ENCODE data around the gene COLEC12. TPM values are rescaled to one million over a fixed set of nuclear protein-coding genes. Genes with fewer than 3 reads are reported as not detected.

COLEC12 gene
- total and polyA plus RNA-seq, 10 of the 15 experiments (the other 5 are each of a cell fraction or from before 2014, with no cell fraction given) = 0.04 to 0.05 TPM; not detected in 8

GRCh38 chr18:435940-436339 lies 64.6 kb downstream of the COLEC12 start:
- in situ Hi-C loops (cut with MboI) = no loop called here
- no peak overlapping the region for H3K4me2 ChIP-seq (ENCODE audit: control insufficient read depth, insufficient read depth)
- FAIRE-seq (no peak), DNase-seq (ENCODE audit: low read depth, low spot score) (no peak), ATAC-seq (no peak)
- no peaks in the 10 kb centered on the region; a peak in 1 of 4 replicates for H3K27me3 ChIP-seq (replicated peaks in 1 of 2; ENCODE audit: control insufficient read depth in 2 of 2, insufficient read depth in 2 of 2, low read length in 1 of 2)
- TF ChIP-seq KDM1A (IDR thresholded peaks at IDR 0.05; ENCODE audit: borderline replicate concordance) (no peak), HCFC1 (IDR thresholded peaks at IDR 0.05; ENCODE audit: low read length) (no peak), ELK1 (IDR thresholded peaks at IDR 0.05; ENCODE audit: low read depth, low read length) (no peak), USF2 (IDR thresholded peaks at IDR 0.05; ENCODE audit: borderline replicate concordance, low read depth, low read length) (no peak), HDAC6 (IDR thresholded peaks at IDR 0.05; ENCODE audit: unreplicated experiment) (no peak), ZSCAN29 (IDR thresholded peaks at IDR 0.05) (no peak), SP1 (IDR thresholded peaks at IDR 0.05; ENCODE audit: low read depth, low read length) (no peak), HDAC2 (IDR thresholded peaks at IDR 0.05) (no peak), TCF7 (IDR thresholded peaks at IDR 0.05; ENCODE audit: borderline replicate concordance) (no peak), MTA2 (IDR thresholded peaks at IDR 0.05; ENCODE audit: low read depth) (no peak), JUNB (IDR thresholded peaks at IDR 0.05) (no peak), NFIC (IDR thresholded peaks at IDR 0.05; ENCODE audit: low read depth, low read length) (no peak), LARP7 (IDR thresholded peaks at IDR 0.05) (no peak), ZNF274 (IDR thresholded peaks at IDR 0.05; ENCODE audit: insufficient read depth, insufficient read length) (no peak), IKZF1 (conservative IDR thresholded peaks at IDR 0.05) (no peak), CEBPB (IDR thresholded peaks at IDR 0.05; ENCODE audit: borderline replicate concordance in 1 of 2, low read depth in 2 of 2, low read length in 2 of 2) (no peak), ESRRA (IDR thresholded peaks at IDR 0.05; ENCODE audit: low read length) (no peak)
- no peak overlapping the region for H3K4me3 ChIP-seq
- no peaks in the 10 kb centered on the region for H3K4me1 ChIP-seq (ENCODE audit: control insufficient read depth, insufficient read depth, low read length)
- H2AFZ ChIP-seq (ENCODE audit: control insufficient read depth, low read depth, low read length) = no peak overlapping the region
- CTCF ChIA-PET = no interaction called here
- no peaks in the 10 kb centered on the region for H4K20me1 ChIP-seq (ENCODE audit: control insufficient read depth, insufficient read depth)
- WGBS (ENCODE audit: insufficient coverage, insufficient replicate concordance, low lambda C conversion rate, missing lambda C conversion rate) = 44% methylated on average over 4 of the region's 4 CpGs
- intact Hi-C loops (cut with micrococcal nuclease; ENCODE audit: unreplicated experiment) = no loop called here
- no peaks in the 10 kb centered on the region for H3K79me2 ChIP-seq (ENCODE audit: control insufficient read depth, insufficient read depth, low read length)
- RAD21 ChIA-PET (ENCODE audit: unreplicated experiment) = no interaction called here
- H3K9ac ChIP-seq (ENCODE audit: control insufficient read depth, insufficient read depth, low read length) = no peak overlapping the region
- SMC1A ChIA-PET (ENCODE audit: uncharacterized antibody, unreplicated experiment) = no interaction called here
- H3K27ac ChIP-seq (ENCODE audit: control insufficient read depth, insufficient read depth) = no peak overlapping the region
- H3K36me3 ChIP-seq (ENCODE audit: control insufficient read depth in 2 of 2, insufficient read depth in 2 of 2, low read length in 1 of 2) = no peaks in the 10 kb centered on the region
- POLR2A ChIA-PET = no interaction called here
- H3K9me3 ChIP-seq (replicated peaks; ENCODE audit: control insufficient read depth, insufficient read depth, low read length) = no peaks in the 10 kb centered on the region
- no TSS peak for BruUV-seq (replicated peaks)

All from GM12878 (cell line).